Lung (tissue), 12 donors: ENCODE results near the gene SCAF11. TPM values are rescaled to one million over a fixed set of nuclear protein-coding genes. Genes with fewer than 3 reads are reported as not detected.
A peak's percentile ranks its signal among the peaks of the same experiment; 100 is the strongest.

Source experiments
- ATAC-seq: fragments of 200-7000 bp; cut with Tn5 transposase; one replicate; pipeline ENCODE4 v1.9.1; 2020; ENCODE audit warnings: moderate number of reproducible peaks; ENCODE audit not compliant: insufficient read depth, low FRiP score
- DNase-seq, 3 donors: peaks; one replicate each; pipeline ENCODE4 v3.0.0-alpha.2; 2013 to 2017
- H3K27ac ChIP-seq, 2 donors: one replicate each; pipeline ENCODE4 v1.5.1; 2013; ENCODE audit warnings: mild to moderate bottlenecking in 2 of 2, moderate library complexity in 2 of 2, control low read depth in 1 of 2, inconsistent platforms in 1 of 2, low read depth in 1 of 2, low read length in 1 of 2
- H3K27me3 ChIP-seq, 3 donors: one replicate each; pipeline ENCODE4 v1.5.1; 2013; ENCODE audit warnings: low read length in 2 of 3; ENCODE audit not compliant: control insufficient read depth in 3 of 3, insufficient read depth in 3 of 3
- H3K36me3 ChIP-seq, 4 donors: one replicate each; pipeline ENCODE4 v1.5.1; 2013; ENCODE audit warnings: low read length in 4 of 4, mild to moderate bottlenecking in 1 of 4, moderate library complexity in 1 of 4; ENCODE audit not compliant: control insufficient read depth in 4 of 4, insufficient read depth in 4 of 4
- H3K4me1 ChIP-seq, 5 donors: one replicate each; pipeline ENCODE4 v1.5.1; 2013; ENCODE audit warnings: low read length in 5 of 5, mild to moderate bottlenecking in 2 of 5, moderate library complexity in 1 of 5; ENCODE audit not compliant: control insufficient read depth in 5 of 5, insufficient read depth in 5 of 5
- H3K4me3 ChIP-seq: one replicate; pipeline ENCODE4 v1.5.1; 2013; ENCODE audit warnings: mild to moderate bottlenecking, control low read depth, moderate library complexity
- H3K9ac ChIP-seq, 2 donors: one replicate each; pipeline ENCODE4 v1.5.1; 2013; ENCODE audit warnings: low read length in 2 of 2, control low read depth in 1 of 2; ENCODE audit not compliant: insufficient read depth in 1 of 2
- H3K9me3 ChIP-seq, 4 donors: one replicate each; pipeline ENCODE4 v1.5.1; 2013; ENCODE audit warnings: low read length in 3 of 4, mild to moderate bottlenecking in 1 of 4, moderate library complexity in 1 of 4; ENCODE audit not compliant: control insufficient read depth in 4 of 4, insufficient read depth in 3 of 4
- CTCF ChIP-seq: IDR thresholded peaks from 2 replicates; pipeline ENCODE4 v1.5.1; 2012; ENCODE audit warnings: mild to moderate bottlenecking; ENCODE audit errors: control extremely low read depth, extremely low read depth
- WGBS, 2 donors: extraction: QIAGEN DNeasy Blood & Tissue Kit; methylation state at CpG; one replicate each; pipeline ENCODE4 v1.1.7; 2013; 5-methylcytosine and 5-hydroxymethylcytosine counted together
- polyA plus RNA-seq, 2 donors: library from polyadenylated mRNA; stranded (reverse); fragments of 200-250 nt; gene quantifications; one replicate each; pipeline ENCODE4 v1.2.1, GENCODE V29; 2013
- total RNA-seq, 2 donors: library from RNA; depleted of rRNA in 1 of 2; stranded (reverse); fragments of >200 nt in 1 of 2; gene quantifications; one replicate each; pipeline ENCODE4 v1.2.1, GENCODE V29; 2014 to 2021
- donor health status: control.
- donor health status: control.
- donor health status: Bipolar disorder and iron deficiency.
- donor health status: healthy.
- donor health status: DM: yes; HTN: yes; CAD: no.

SCAF11 gene
- total and polyA plus RNA-seq, 4 donors: 27.2 to 230 (median 62.9) TPM

- no peak overlapping the region for H3K27ac ChIP-seq
- H3K4me3 ChIP-seq: no peak overlapping the region
- TF ChIP-seq CTCF: no peak
- no peaks in the 10 kb centered on the region for H3K27me3 ChIP-seq
- no peak for ATAC-seq
- 80 to 89% methylated on average over 3 of the region's 3 CpGs for WGBS, 2 donors
- peaks cover 7 to 17% (median 12%) of the 10 kb centered on the region in 4 donors for H3K36me3 ChIP-seq
- H3K4me1 ChIP-seq: no peaks in the 10 kb centered on the region
- H3K9ac ChIP-seq: no peak overlapping the region
- no peaks in the 10 kb centered on the region for H3K9me3 ChIP-seq
- DNase-seq: peak in 1 of 3 donors; percentile 29
These were observed 71.6 kb downstream of the SCAF11 start for GRCh38 chr12:45918818-45919217.

- WGBS, 2 donors: 86% methylated on average over 2 of the region's 2 CpGs
- Histone ChIP-seq H3K4me1 (no peaks in the 10 kb centered on the region), H3K36me3 (peaks cover 0 to 5% (median 3%) of the 10 kb centered on the region in 4 donors), H3K9me3 (no peaks in the 10 kb centered on the region), H3K27me3 (no peaks in the 10 kb centered on the region), H3K27ac (no peak overlapping the region), H3K4me3 (no peak overlapping the region), H3K9ac (no peak overlapping the region)
- DNase-seq (no peak), ATAC-seq (no peak)
- no peak for TF ChIP-seq CTCF
These were observed 75.0 kb downstream of the SCAF11 start for GRCh38 chr12:45915405-45915804.

- no peaks in the 10 kb centered on the region for H3K9me3 ChIP-seq
- DNase-seq (no peak), ATAC-seq (no peak)
- no peak for TF ChIP-seq CTCF
- H3K9ac ChIP-seq: no peak overlapping the region
- H3K27me3 ChIP-seq: no peaks in the 10 kb centered on the region
- no peak overlapping the region for H3K27ac ChIP-seq
- H3K4me1 ChIP-seq: peaks cover 0 to 5% (median 0%) of the 10 kb centered on the region in 5 donors
- WGBS, 2 donors: 58 to 65% methylated on average over 1 of the region's 1 CpG
- peaks cover 0 to 5% (median 2%) of the 10 kb centered on the region in 4 donors for H3K36me3 ChIP-seq
- H3K4me3 ChIP-seq: no peak overlapping the region
These were observed 76.3 kb downstream of the SCAF11 start for GRCh38 chr12:45914090-45914489.

GRCh38 chr12:45913631-45914030 lies 76.7 kb downstream of the SCAF11 start:
- no peak overlapping the region for H3K27ac ChIP-seq
- H3K27me3 ChIP-seq: no peaks in the 10 kb centered on the region
- DNase-seq: no peak
- H3K36me3 ChIP-seq: peaks cover 0 to 5% (median under 1%) of the 10 kb centered on the region in 4 donors
- ATAC-seq: no peak
- H3K9me3 ChIP-seq: no peaks in the 10 kb centered on the region
- no peak overlapping the region for H3K9ac ChIP-seq
- 62 to 76% methylated on average over 2 of the region's 2 CpGs for WGBS, 2 donors
- no peak overlapping the region for H3K4me3 ChIP-seq
- H3K4me1 ChIP-seq: peaks cover 0 to 10% (median 0%) of the 10 kb centered on the region in 5 donors
- no peak for TF ChIP-seq CTCF
